Spleen (tissue), 7 donors: ENCODE data around the gene ZKSCAN4.

Experiments
- POLR2A ChIP-seq, 3 donors: fragments of 450-650 bp; IDR thresholded peaks; one replicate each; pipeline ENCODE4 v1.5.1; 2017; ENCODE audit warnings: antibody characterized with exemption in 3 of 3, mild to moderate bottlenecking in 1 of 3
- TF ChIP-seq, protein P1 (sequence below), 11 experiments: fragments of 200-600 bp in 7 of 11; fragments of 450-650 bp in 4 of 11; sonication (generic) in 4 of 11; IDR thresholded peaks in 8 of 11; conservative IDR thresholded peaks in 3 of 11; 1 replicate in 7 of 11; 2 replicates in 4 of 11; pipeline versions ENCODE4 v1.4.0 to v1.8.0; 2016 to 2021; ENCODE audit warnings: antibody characterized with exemption in 11 of 11, inconsistent platforms in 4 of 11, mild to moderate bottlenecking in 1 of 11
- donor health status: DM: no; HTN: no; CAD: no; lungs with moderate emphysema.
- donor health status: DM: no; HTN: no; CAD: no.
- donor health status: DM: no; HTN: no; CAD: no.

DNA sequence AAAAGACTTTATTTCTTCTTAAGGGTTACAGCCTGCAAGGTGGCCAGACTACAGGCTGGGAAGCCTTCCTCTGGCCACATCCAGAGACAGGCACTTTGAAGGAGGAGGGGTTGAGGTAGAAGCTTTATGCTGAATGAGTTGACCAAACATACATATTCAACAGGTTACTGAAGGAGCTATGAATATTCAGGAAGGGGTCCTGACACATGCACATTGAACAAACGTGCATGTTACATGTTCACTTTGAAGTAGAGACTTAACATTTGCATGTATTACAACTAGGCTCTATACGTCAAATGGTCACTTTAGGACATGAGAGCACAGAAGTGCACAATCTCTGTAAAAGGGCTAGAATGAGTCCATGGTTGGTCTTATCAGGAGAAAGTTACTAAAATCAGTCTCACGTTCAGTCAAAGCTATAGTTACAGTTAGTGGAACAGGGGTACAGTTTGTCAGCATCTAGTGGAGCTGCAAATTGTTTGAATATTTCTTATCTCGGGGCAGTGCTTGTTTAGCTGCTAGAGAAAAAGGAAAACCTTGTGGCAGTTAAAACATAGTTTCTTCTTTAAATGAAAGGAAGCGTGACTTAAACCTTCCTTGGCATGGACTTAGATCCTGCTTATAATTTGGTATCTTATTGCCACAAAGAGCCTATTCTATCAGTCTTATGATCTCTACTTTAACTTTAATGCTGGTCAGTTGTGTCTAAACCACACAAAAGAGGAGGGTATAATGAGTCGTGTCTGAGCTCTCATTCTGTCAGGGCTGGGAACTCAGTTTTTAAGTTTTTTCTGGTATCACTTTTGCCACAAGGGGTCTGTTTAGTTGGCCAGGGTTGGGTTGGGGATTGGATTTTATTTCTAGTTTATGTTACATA lies 31.6 kb downstream of the ZKSCAN4 start:
- TF ChIP-seq, protein P1, sequence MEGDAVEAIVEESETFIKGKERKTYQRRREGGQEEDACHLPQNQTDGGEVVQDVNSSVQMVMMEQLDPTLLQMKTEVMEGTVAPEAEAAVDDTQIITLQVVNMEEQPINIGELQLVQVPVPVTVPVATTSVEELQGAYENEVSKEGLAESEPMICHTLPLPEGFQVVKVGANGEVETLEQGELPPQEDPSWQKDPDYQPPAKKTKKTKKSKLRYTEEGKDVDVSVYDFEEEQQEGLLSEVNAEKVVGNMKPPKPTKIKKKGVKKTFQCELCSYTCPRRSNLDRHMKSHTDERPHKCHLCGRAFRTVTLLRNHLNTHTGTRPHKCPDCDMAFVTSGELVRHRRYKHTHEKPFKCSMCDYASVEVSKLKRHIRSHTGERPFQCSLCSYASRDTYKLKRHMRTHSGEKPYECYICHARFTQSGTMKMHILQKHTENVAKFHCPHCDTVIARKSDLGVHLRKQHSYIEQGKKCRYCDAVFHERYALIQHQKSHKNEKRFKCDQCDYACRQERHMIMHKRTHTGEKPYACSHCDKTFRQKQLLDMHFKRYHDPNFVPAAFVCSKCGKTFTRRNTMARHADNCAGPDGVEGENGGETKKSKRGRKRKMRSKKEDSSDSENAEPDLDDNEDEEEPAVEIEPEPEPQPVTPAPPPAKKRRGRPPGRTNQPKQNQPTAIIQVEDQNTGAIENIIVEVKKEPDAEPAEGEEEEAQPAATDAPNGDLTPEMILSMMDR (IDR thresholded peaks at IDR 0.05 in 8 of 11, conservative IDR thresholded peaks at IDR 0.05 in 3 of 11): no peak
- TF ChIP-seq POLR2A (IDR thresholded peaks at IDR 0.05): no peak
